ENCODE results near the gene GRAMD1A. TPM values are rescaled to one million over a fixed set of nuclear protein-coding genes. Genes with fewer than 3 reads are reported as not detected.

The GRAMD1A gene
- total RNA-seq, result 80.8 TPM

GRCh38 chr19:34999498-35000337 is at the start of gene GRAMD1A:
Gene GRAMD1A, plus strand, starts transcription at chr19:35000323. Its CDS starts 156 bp downstream, at chr19:35000479.

GRCh38 chr19:34963573-34964406 is 36.3 kb upstream of the GRAMD1A start, which contains the start of gene ZNF792:
Gene ZNF792, minus strand, starts transcription at chr19:34964229. Its CDS starts 567 bp downstream, at chr19:34963662.

DNA sequence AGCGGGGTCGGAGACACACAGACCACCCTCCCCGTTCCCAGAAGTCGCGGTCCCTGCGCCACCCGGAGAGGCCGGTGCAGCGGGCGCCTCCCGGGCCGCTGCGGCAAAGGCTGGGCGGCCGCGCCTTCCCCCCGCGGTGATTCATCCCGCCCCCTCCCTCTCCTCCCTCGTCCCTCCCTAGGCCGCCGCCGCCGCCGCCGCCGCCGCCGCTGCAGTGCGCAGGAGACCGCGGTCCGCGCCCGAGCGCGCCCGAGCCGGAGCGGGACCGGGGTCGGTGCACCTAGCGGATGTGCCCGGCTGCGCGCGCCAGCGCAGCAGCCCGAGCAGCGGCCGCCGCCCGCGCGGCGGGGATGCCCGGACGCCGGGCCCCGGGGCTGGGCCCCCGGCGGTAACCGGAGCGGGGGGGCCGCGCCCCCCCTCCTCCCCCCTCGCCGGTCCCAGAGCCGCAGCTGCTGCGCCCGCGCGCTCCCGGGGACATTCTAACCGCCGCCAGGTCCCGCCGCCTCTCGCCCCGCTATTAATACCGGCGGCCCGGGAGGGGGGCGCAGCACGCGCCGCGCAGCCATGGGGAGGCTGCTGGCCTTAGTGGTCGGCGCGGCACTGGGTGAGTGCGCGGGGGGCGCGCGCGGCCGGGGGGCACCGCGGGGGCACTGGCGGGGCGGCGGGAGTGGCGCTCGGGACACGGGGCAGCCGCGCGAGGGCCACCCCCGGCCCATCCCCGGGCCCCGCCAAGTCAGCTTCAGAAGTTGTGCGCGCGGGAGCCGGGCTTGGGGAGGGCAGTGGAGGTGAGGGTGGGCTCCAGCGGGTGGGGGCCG is 30.3 kb downstream of the GRAMD1A start, which contains the start of gene SCN1B:
Gene SCN1B (plus strand): TSS at position 214 of the 815 bp plus-strand sequence. CDS start 351 bp downstream, at position 565.

GRCh38 chr19:35041548-35042055 is 41.5 kb downstream of the GRAMD1A start, which contains the start of gene HPN:
Gene HPN, plus strand, starts transcription at chr19:35041721. Its CDS starts 786 bp downstream, at chr19:35042507.

Other genes starting within 250 kb of the GRAMD1A start
- 15.0 TPM for gene ZNF599, start 227.1 kb upstream of the GRAMD1A start, total RNA-seq
- 9.7 TPM for gene ZNF30, start 73.4 kb upstream of the GRAMD1A start, total RNA-seq
- 29.1 TPM for gene ZNF792, start 36.1 kb upstream of the GRAMD1A start, total RNA-seq
- gene SCN1B, start 30.1 kb downstream of the GRAMD1A start, total RNA-seq, result 1.6 TPM
- gene HPN, start 41.4 kb downstream of the GRAMD1A start, total RNA-seq, result not detected
- not detected for gene FXYD3, start 115.5 kb downstream of the GRAMD1A start, total RNA-seq
- 11.3 TPM for gene LGI4, start 134.7 kb downstream of the GRAMD1A start, total RNA-seq
- not detected for gene FXYD1, start 138.5 kb downstream of the GRAMD1A start, total RNA-seq
- 26.6 TPM for gene FXYD7, start 142.9 kb downstream of the GRAMD1A start, total RNA-seq
- gene FXYD5, start 154.4 kb downstream of the GRAMD1A start, total RNA-seq, result not detected
- gene FAM187B, start 228.4 kb downstream of the GRAMD1A start, total RNA-seq, result not detected
- gene LSR, start 248.7 kb downstream of the GRAMD1A start, total RNA-seq, result 3.1 TPM

Measured in parietal lobe (tissue), 1 donor.